OCI-LY1 (cell line): ENCODE data around the gene SSH2.

ENCODE experiments used
- H2AFZ ChIP-seq: fragments of 200-600 bp; sonication (generic), shearing (Covaris generic); 2 replicates; pipeline ENCODE4 v1.6.0; 2014; ENCODE audit warnings: antibody characterized with exemption, mild to moderate bottlenecking, low read length
- H3F3A ChIP-seq: fragments of 200-600 bp; sonication (generic), shearing (Covaris generic); 2 replicates; pipeline ENCODE4 v1.6.0; 2014; ENCODE audit warnings: mild to moderate bottlenecking, antibody characterized with exemption, low read length, moderate library complexity; ENCODE audit not compliant: insufficient read depth
- H3K27ac ChIP-seq: fragments of 200-600 bp; sonication (generic); 2 replicates; pipeline ENCODE4 v1.5.1; 2014; ENCODE audit warnings: low read length, mixed run types, mild to moderate bottlenecking, low read depth; ENCODE audit not compliant: poor library complexity, severe bottlenecking
- H3K27me3 ChIP-seq: fragments of 200-600 bp; sonication (generic); 2 replicates; pipeline ENCODE4 v1.6.0; 2014; ENCODE audit warnings: antibody characterized with exemption, mild to moderate bottlenecking, low read length, moderate library complexity; ENCODE audit not compliant: insufficient read depth
- H3K36me3 ChIP-seq: fragments of 200-600 bp; sonication (generic); 2 replicates; pipeline ENCODE4 v1.6.1; 2014; ENCODE audit warnings: mild to moderate bottlenecking, antibody characterized with exemption, low read length, moderate library complexity, mixed read lengths; ENCODE audit not compliant: insufficient read depth
- H3K4me1 ChIP-seq: fragments of 200-600 bp; sonication (generic); 2 replicates; pipeline ENCODE4 v1.5.1; 2014; ENCODE audit warnings: mild to moderate bottlenecking, low read length, moderate library complexity; ENCODE audit not compliant: insufficient read depth, severe bottlenecking
- H3K4me2 ChIP-seq: fragments of 200-600 bp; sonication (generic), shearing (Covaris generic); 2 replicates; pipeline ENCODE4 v1.6.1; 2014; ENCODE audit warnings: low read length
- H3K4me3 ChIP-seq: fragments of 200-600 bp; sonication (generic); 2 replicates; pipeline ENCODE4 v1.5.1; 2014; ENCODE audit warnings: low read length, low read depth, mild to moderate bottlenecking, mixed read lengths; ENCODE audit not compliant: poor library complexity, severe bottlenecking
- H3K79me2 ChIP-seq: fragments of 200-600 bp; shearing (Covaris generic); 2 replicates; pipeline ENCODE4 v1.6.1; 2016; ENCODE audit warnings: mixed run types, low read length, mixed read lengths; ENCODE audit not compliant: insufficient read depth
- H3K9ac ChIP-seq: fragments of 200-600 bp; sonication (generic), shearing (Covaris generic); 2 replicates; pipeline ENCODE4 v1.6.1; 2014; ENCODE audit warnings: mild to moderate bottlenecking, low read length, mixed read lengths
- H3K9me2 ChIP-seq: fragments of 200-600 bp; sonication (generic), shearing (Covaris generic); 2 replicates; pipeline ENCODE4 v1.6.1; 2014; ENCODE audit warnings: low read depth, mild to moderate bottlenecking, low read length, mixed read lengths
- H3K9me3 ChIP-seq: fragments of 200-600 bp; shearing (Covaris generic); 2 replicates; pipeline ENCODE4 v1.6.1; 2014; ENCODE audit warnings: low read length, mixed read lengths
- H4K20me1 ChIP-seq: fragments of 200-600 bp; sonication (generic), shearing (Covaris generic); 2 replicates; pipeline ENCODE4 v1.6.0; 2016; ENCODE audit warnings: mild to moderate bottlenecking, low read length; ENCODE audit not compliant: insufficient read depth
- CTCF ChIP-seq: fragments of 200-600 bp; sonication (generic), shearing (Covaris generic); IDR thresholded peaks from 2 replicates; pipeline ENCODE4 v1.5.1; 2017; ENCODE audit warnings: mild to moderate bottlenecking, antibody characterized with exemption, low read length, moderate library complexity, mixed read lengths
- EZH2 ChIP-seq: fragments of 200-600 bp; sonication (generic), shearing (Covaris generic); IDR thresholded peaks from 2 replicates; pipeline ENCODE4 v1.8.0; 2017; ENCODE audit warnings: borderline replicate concordance, mixed run types, mild to moderate bottlenecking, antibody characterized with exemption, low read length, moderate library complexity, mixed read lengths

SSH2 gene

GRCh38 chr17:29622337-29623282, 307.4 kb downstream of the SSH2 start, which contains the start of gene CORO6:
Gene CORO6 (minus strand): TSS chr17:29622912. CDS start chr17:29621421, 1,491 bp downstream.
- Histone ChIP-seq H3F3A (no peaks in the 10 kb centered on the region), H3K4me1 (peaks cover 26% of the 10 kb centered on the region), H3K9me2 (no peaks in the 10 kb centered on the region), H3K27ac (no peak within 1 kb of the TSS), H3K9ac (peak within 1 kb of the TSS; percentile 64), H3K4me3 (peak within 1 kb of the TSS; percentile 71), H3K79me2 (no peaks in the 10 kb centered on the region), H3K36me3 (peaks cover 11% of the 10 kb centered on the region), H3K4me2 (peak within 1 kb of the TSS; percentile 94), H2AFZ (no peak within 1 kb of the TSS), H4K20me1 (no peaks in the 10 kb centered on the region), H3K27me3 (peaks cover 5% of the 10 kb centered on the region; the same call in 1 of the 2 replicates), H3K9me3 (no peaks in the 10 kb centered on the region)
- TF ChIP-seq CTCF (no peak), EZH2 (no peak)

- no peaks in the 10 kb centered on the region for H3K9me2 ChIP-seq
- H3F3A ChIP-seq, result no peaks in the 10 kb centered on the region
- H3K9me3 ChIP-seq, result no peaks in the 10 kb centered on the region
- H3K79me2 ChIP-seq, result no peaks in the 10 kb centered on the region
- TF ChIP-seq CTCF (no peak), EZH2 (no peak)
- peaks cover 11% of the 10 kb centered on the region for H3K36me3 ChIP-seq
- H3K27me3 ChIP-seq, result peaks cover 5% of the 10 kb centered on the region; the same call in 1 of the 2 replicates
- H3K4me3 ChIP-seq, result peak overlapping the region; percentile 71
- H2AFZ ChIP-seq, result no peak overlapping the region
- peak overlapping the region; percentile 94 for H3K4me2 ChIP-seq
- peaks cover 34% of the 10 kb centered on the region for H3K4me1 ChIP-seq
- no peaks in the 10 kb centered on the region for H4K20me1 ChIP-seq
- no peak overlapping the region for H3K27ac ChIP-seq
- H3K9ac ChIP-seq, result peak overlapping the region; percentile 64; the same call in 1 of the 2 replicates
Observed at GRCh38 chr17:29621751-29622194, 308.3 kb downstream of the SSH2 start.

GRCh38 chr17:29620779-29621500, 309.1 kb downstream of the SSH2 start:
- no peaks in the 10 kb centered on the region for H3F3A ChIP-seq
- no peak overlapping the region for H3K27ac ChIP-seq
- peaks cover 9% of the 10 kb centered on the region; the same call in 1 of the 2 replicates for H3K27me3 ChIP-seq
- peaks cover 7% of the 10 kb centered on the region for H3K36me3 ChIP-seq
- H2AFZ ChIP-seq, result no peak overlapping the region
- no peaks in the 10 kb centered on the region for H3K79me2 ChIP-seq
- H3K9me3 ChIP-seq, result no peaks in the 10 kb centered on the region
- no peak overlapping the region for H3K4me2 ChIP-seq
- H3K9me2 ChIP-seq, result no peaks in the 10 kb centered on the region
- TF ChIP-seq EZH2 (no peak), CTCF (no peak)
- no peak overlapping the region for H3K9ac ChIP-seq
- no peaks in the 10 kb centered on the region for H4K20me1 ChIP-seq
- H3K4me3 ChIP-seq, result no peak overlapping the region
- peaks cover 42% of the 10 kb centered on the region for H3K4me1 ChIP-seq
